HepG2 (cell line): ENCODE measurements around the gene TUBA4A. TPM values are rescaled to one million over a fixed set of nuclear protein-coding genes. Genes with fewer than 3 reads are reported as not detected.

ENCODE experiments used
- HNF4G ChIP-seq, 2 experiments: sonication (generic) in 1 of 2; formaldehyde crosslinking in 1 of 2; IDR thresholded peaks; 2 replicates each; pipeline versions ENCODE4 v1.4.0 to v1.6.1; 2011 to 2020; ENCODE audit warnings: borderline replicate concordance in 2 of 2, low read depth in 2 of 2, mild to moderate bottlenecking in 2 of 2, low read length in 1 of 2, missing genetic modification reagents in 1 of 2, moderate library complexity in 1 of 2
- MBD4 ChIP-seq: IDR thresholded peaks from 2 replicates; pipeline ENCODE4 v1.6.1; 2012; ENCODE audit warnings: low read length, inconsistent platforms, borderline replicate concordance
- MYNN ChIP-seq: sonication (generic); formaldehyde crosslinking; IDR thresholded peaks from 2 replicates; pipeline ENCODE4 v1.4.0; 2020; ENCODE audit warnings: mild to moderate bottlenecking, low read depth, missing genetic modification reagents
- NR2F1 ChIP-seq, 2 experiments: fragments of 450-650 bp in 1 of 2; formaldehyde crosslinking in 1 of 2; IDR thresholded peaks; 2 replicates each; pipeline versions ENCODE4 v1.5.0 to v1.6.1; 2016 to 2020; ENCODE audit warnings: mild to moderate bottlenecking in 1 of 2, missing compliant biosample characterization in 1 of 2, missing genetic modification reagents in 1 of 2, moderate library complexity in 1 of 2
- POLR2AphosphoS2 ChIP-seq: IDR thresholded peaks from 2 replicates; pipeline ENCODE4 v1.6.1; 2011; ENCODE audit warnings: low read depth, low read length, improper control_type of control experiment
- RFXAP ChIP-seq: sonication (generic); formaldehyde crosslinking; IDR thresholded peaks from 2 replicates; pipeline ENCODE4 v1.4.0; 2020; ENCODE audit warnings: missing genetic modification reagents, borderline replicate concordance
- SRSF4 ChIP-seq: fragments of 200-400 bp; formaldehyde crosslinking; IDR thresholded peaks from one replicate; pipeline ENCODE4 v1.6.1; 2018; ENCODE audit warnings: mild to moderate bottlenecking, low read depth, low read length, moderate library complexity; ENCODE audit not compliant: poor library complexity, severe bottlenecking
- YEATS2 ChIP-seq: sonication (generic); formaldehyde crosslinking; IDR thresholded peaks from 2 replicates; pipeline ENCODE4 v1.4.0; 2020; ENCODE audit warnings: missing genetic modification reagents, borderline replicate concordance
- ZNF768 ChIP-seq: sonication (generic); formaldehyde crosslinking; IDR thresholded peaks from 2 replicates; pipeline ENCODE4 v1.4.0; 2020; ENCODE audit warnings: missing genetic modification reagents
- ZNF879 ChIP-seq: sonication (generic); formaldehyde crosslinking; IDR thresholded peaks from 2 replicates; pipeline ENCODE4 v1.8.1; 2023; ENCODE audit warnings: missing genetic modification reagents
- polyA plus RNA-seq, 8 experiments: library from polyadenylated mRNA; depleted of rRNA in 3 of 8; stranded (reverse) in 7 of 8; unstranded in 1 of 8; fragments of >200 nt; fragmentation: Illumina TruSeq in 4 of 8; extraction: Trizol in 4 of 8; gene quantifications; 2 replicates each; pipeline versions ENCODE4 v1.2.1 to v1.2.3, GENCODE V29; 2011 to 2016; ENCODE audit warnings: low read depth in 4 of 8, missing spikeins in 1 of 8, mixed read lengths in 1 of 8; ENCODE audit not compliant: insufficient read depth in 1 of 8
- total RNA-seq, 5 experiments: library from RNA; depleted of rRNA; stranded (reverse); fragments of >200 nt; fragmentation: Illumina TruSeq; extraction: Trizol; gene quantifications; 2 replicates each; pipeline ENCODE4 v1.2.3, GENCODE V29; 2016; ENCODE audit warnings: low read depth in 1 of 5
- TF ChIP-seq, protein P1 (sequence below): sonication (generic); formaldehyde crosslinking; conservative IDR thresholded peaks from 2 replicates; pipeline ENCODE4 v1.8.0; 2022; ENCODE audit warnings: mild to moderate bottlenecking, moderate library complexity, missing genetic modification reagents
- TF ChIP-seq, protein P2 (sequence below): sonication (generic); formaldehyde crosslinking; IDR thresholded peaks from 2 replicates; pipeline ENCODE4 v1.4.0; 2020; ENCODE audit warnings: low read depth, missing genetic modification reagents
- TF ChIP-seq, protein P3 (sequence below): sonication (generic); formaldehyde crosslinking; IDR thresholded peaks from 2 replicates; pipeline ENCODE4 v1.4.0; 2020; ENCODE audit warnings: mild to moderate bottlenecking, low read depth, missing genetic modification reagents
- TF ChIP-seq, protein P4 (sequence below), 2 experiments: sonication (generic) in 1 of 2; formaldehyde crosslinking in 1 of 2; IDR thresholded peaks; 2 replicates each; pipeline versions ENCODE4 v1.4.0 to v1.6.1; 2016 to 2020; ENCODE audit warnings: borderline replicate concordance in 1 of 2, low read depth in 1 of 2, mild to moderate bottlenecking in 1 of 2, missing genetic modification reagents in 1 of 2

Gene TUBA4A
- total and polyA plus RNA-seq, 2 of the 13 experiments (the other 11 are each of a cell fraction or from before 2014, with no cell fraction given): 1.3 to 12.7 TPM

DNA sequence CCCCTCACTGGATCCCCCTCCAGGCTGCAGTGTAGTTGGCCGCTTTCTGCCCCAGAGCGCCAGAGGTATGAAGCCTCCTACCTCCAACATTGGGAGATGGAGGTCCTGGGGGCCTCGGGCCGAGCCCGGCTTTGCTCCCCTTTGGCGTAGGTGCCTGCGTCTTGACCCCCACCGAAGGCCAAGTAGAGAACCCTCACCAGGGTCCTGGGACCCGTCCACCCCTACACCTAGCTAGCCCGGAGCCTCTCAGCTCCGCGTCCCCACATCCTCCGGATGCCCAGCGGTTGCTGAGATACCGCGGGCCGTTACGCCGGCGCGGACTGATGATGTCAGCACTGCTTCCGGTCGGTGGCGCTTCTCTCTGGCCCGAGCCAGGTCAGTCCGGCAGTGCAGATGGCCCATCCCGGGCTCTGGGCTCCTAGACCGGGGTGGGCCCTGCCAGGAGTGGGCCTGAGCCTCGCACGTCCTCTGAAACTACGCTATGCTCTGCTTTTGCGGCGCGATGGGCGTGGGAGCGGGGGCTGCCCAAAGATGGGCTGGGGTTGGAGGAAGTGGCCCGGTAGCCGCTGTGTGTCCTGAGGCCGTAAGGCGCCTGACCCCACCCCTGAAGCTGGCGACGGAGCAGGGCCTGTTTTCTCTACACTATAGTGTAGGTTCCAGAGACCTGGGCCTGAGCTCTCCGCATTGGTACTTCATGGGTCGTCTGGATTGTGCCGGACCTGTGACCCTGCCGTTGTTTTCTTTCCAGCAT is 8.4 kb downstream of the TUBA4A start, which contains the start of the genes GLB1L and STK16 (continued):
- TF ChIP-seq, protein P1, sequence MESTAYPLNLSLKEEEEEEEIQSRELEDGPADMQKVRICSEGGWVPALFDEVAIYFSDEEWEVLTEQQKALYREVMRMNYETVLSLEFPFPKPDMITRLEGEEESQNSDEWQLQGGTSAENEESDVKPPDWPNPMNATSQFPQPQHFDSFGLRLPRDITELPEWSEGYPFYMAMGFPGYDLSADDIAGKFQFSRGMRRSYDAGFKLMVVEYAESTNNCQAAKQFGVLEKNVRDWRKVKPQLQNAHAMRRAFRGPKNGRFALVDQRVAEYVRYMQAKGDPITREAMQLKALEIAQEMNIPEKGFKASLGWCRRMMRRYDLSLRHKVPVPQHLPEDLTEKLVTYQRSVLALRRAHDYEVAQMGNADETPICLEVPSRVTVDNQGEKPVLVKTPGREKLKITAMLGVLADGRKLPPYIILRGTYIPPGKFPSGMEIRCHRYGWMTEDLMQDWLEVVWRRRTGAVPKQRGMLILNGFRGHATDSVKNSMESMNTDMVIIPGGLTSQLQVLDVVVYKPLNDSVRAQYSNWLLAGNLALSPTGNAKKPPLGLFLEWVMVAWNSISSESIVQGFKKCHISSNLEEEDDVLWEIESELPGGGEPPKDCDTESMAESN (CRISPR knock-in tag): peak; percentile 92
- peak; percentile 84; the same call in 1 of the 2 replicates for TF ChIP-seq MYNN (CRISPR knock-in tag)
- TF ChIP-seq ZNF879 (CRISPR knock-in tag): no peak
- TF ChIP-seq NR2F1 (CRISPR knock-in tag; IDR thresholded peaks at IDR 0.05): no peak
- TF ChIP-seq HNF4G (IDR thresholded peaks at IDR 0.05; ENCODE audit: borderline replicate concordance, low read depth, low read length): no peak
- peak; percentile 59; the same call in 1 of the 2 replicates for TF ChIP-seq HNF4G (CRISPR knock-in tag; IDR thresholded peaks at IDR 0.05; ENCODE audit: borderline replicate concordance, low read depth)
- TF ChIP-seq, protein P2, sequence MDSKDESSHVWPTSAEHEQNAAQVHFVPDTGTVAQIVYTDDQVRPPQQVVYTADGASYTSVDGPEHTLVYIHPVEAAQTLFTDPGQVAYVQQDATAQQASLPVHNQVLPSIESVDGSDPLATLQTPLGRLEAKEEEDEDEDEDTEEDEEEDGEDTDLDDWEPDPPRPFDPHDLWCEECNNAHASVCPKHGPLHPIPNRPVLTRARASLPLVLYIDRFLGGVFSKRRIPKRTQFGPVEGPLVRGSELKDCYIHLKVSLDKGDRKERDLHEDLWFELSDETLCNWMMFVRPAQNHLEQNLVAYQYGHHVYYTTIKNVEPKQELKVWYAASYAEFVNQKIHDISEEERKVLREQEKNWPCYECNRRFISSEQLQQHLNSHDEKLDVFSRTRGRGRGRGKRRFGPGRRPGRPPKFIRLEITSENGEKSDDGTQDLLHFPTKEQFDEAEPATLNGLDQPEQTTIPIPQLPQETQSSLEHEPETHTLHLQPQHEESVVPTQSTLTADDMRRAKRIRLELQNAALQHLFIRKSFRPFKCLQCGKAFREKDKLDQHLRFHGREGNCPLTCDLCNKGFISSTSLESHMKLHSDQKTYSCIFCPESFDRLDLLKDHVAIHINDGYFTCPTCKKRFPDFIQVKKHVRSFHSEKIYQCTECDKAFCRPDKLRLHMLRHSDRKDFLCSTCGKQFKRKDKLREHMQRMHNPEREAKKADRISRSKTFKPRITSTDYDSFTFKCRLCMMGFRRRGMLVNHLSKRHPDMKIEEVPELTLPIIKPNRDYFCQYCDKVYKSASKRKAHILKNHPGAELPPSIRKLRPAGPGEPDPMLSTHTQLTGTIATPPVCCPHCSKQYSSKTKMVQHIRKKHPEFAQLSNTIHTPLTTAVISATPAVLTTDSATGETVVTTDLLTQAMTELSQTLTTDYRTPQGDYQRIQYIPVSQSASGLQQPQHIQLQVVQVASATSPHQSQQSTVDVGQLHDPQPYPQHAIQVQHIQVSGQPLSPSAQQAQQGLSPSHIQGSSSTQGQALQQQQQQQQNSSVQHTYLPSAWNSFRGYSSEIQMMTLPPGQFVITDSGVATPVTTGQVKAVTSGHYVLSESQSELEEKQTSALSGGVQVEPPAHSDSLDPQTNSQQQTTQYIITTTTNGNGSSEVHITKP (CRISPR knock-in tag): peak; percentile 83
- TF ChIP-seq SRSF4: peak; percentile 73
- TF ChIP-seq RFXAP (CRISPR knock-in tag): peak; percentile 83; the same call in 1 of the 2 replicates
- TF ChIP-seq, protein P3, sequence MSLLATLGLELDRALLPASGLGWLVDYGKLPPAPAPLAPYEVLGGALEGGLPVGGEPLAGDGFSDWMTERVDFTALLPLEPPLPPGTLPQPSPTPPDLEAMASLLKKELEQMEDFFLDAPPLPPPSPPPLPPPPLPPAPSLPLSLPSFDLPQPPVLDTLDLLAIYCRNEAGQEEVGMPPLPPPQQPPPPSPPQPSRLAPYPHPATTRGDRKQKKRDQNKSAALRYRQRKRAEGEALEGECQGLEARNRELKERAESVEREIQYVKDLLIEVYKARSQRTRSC (CRISPR knock-in tag): no peak
- peak; percentile 96 for TF ChIP-seq YEATS2 (CRISPR knock-in tag)
- 0 out of 2 replicates have a peak, but pooled peaks have one; percentile 44 for TF ChIP-seq POLR2AphosphoS2
- TF ChIP-seq, protein P4, sequence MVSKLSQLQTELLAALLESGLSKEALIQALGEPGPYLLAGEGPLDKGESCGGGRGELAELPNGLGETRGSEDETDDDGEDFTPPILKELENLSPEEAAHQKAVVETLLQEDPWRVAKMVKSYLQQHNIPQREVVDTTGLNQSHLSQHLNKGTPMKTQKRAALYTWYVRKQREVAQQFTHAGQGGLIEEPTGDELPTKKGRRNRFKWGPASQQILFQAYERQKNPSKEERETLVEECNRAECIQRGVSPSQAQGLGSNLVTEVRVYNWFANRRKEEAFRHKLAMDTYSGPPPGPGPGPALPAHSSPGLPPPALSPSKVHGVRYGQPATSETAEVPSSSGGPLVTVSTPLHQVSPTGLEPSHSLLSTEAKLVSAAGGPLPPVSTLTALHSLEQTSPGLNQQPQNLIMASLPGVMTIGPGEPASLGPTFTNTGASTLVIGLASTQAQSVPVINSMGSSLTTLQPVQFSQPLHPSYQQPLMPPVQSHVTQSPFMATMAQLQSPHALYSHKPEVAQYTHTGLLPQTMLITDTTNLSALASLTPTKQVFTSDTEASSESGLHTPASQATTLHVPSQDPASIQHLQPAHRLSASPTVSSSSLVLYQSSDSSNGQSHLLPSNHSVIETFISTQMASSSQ (IDR thresholded peaks at IDR 0.05; ENCODE audit: low read depth): peak; percentile 73
- TF ChIP-seq, protein P4 (CRISPR knock-in tag; IDR thresholded peaks at IDR 0.05; ENCODE audit: borderline replicate concordance): peak; percentile 89
- TF ChIP-seq MBD4: no peak
- TF ChIP-seq ZNF768 (CRISPR knock-in tag): peak; percentile 91; the same call in 1 of the 2 replicates
